Epidermal melanocyte (primary cell): ENCODE results near the gene BMP7.

Experiments used
- DNase-seq: peaks from one replicate; pipeline ENCODE4 v3.0.0; 2011; ENCODE audit warnings: low spot score; ENCODE audit not compliant: insufficient read length

BMP7 gene

DNA sequence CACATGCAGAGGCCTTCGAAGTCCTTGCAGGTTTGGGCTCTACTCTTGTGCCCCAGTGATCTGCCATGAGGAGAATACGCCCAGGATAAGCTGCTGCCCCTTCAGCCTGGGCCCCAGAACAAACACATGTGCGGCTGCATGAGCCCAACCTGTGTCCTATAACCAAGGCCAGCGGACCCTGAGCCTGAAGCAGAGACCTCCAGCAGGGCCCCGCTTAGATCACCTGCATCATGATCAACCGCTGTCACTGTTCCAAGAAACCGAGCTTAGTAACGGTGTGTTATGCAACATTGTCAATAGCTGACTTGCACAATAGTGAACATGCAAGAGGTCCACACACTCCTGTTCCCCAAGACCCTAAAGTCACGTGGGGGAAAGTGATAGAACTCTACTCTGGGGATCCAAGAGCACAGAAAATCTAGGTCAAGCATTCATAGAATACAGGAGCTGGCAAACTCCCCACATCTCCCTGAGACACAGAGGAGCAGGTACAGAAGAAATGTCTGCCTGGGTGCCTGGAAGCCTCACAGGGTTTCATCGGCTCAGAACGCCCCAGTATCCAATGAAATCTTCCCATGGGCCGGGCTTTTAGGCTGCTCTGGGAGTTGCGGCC, 136.2 kb downstream of the BMP7 start:
- no peak for DNase-seq

DNA sequence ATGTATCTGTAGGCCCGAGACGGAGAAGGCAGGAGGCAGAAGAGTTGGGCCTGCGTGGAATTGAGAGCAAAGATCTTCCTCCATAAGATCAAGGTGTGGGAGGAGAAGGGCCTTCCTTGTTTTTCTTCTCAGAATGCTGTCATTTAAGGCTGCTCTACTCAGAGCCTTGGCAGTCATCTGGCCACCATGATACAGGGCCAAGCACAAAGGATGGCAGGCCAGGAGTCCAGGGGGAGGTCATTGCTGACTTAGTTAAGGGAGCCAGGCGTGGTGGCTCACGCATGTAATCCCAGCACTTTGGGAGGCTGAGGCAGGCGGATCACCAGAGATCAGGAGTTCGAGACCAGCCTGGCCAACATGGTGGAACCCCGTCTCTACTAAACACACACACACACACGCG, 137.1 kb downstream of the BMP7 start:
- no peak for DNase-seq

DNA sequence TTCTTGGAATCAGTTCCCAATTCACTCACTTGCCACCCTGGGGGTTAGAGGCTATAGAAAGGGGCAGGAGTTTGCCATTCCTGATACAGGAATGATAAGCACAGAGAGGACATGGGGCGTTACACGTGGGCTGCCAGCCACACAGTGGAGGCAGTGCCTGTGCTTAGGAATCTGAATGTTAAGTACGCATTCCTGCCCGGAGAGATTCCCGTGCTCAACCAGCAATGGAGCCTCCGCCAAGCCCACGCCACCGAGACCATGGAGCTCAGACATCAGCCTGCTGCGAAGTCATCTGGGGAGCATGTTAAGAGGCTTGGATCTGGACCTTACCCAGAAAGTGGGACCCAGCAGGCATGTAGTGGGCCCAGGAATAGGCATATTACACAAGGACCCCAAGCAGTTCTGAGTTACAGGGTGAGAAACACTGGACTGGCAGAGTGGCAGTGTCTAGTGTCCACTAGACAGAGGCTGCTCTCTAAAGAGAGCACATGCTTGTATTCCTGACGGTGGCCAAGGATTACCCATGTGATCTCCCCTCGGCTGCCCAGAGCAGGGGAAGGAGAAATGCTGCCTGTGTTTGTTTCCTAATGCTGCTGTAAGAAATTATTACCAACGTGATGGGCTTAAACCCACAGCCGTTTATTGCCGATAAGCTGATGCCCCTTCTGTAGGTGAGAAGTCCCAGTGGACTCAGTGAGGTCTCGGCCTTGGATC, 138.2 kb downstream of the BMP7 start:
- DNase-seq, result no peak

DNA sequence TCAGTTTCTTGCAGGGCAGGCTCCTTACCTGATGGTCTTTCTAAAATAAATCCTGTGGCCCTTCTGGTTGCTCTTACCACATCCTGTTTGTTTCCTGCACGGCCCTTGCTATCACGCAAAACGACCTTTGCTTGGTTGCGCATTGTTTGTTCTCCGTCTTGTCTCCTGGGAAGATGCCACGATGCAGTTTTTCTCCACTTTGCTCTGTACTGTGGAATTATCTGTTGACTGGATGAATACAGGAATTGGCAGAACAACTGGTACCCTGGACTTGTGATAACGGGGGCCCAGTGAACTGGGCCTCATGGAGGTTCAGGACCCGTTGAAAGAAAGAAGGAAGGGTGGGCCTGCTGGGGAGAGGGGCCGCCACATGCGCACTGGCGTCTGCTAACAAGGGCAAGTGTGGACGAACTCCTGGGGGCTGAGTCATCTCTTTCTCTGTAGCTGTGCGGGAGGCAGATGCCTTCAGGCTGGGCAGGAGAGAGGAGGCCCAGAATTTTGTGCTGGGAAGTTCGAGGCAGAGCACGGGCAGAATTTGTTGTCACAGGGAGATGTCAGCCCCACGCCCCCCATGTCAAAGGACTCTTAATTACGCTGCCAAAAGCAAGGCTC, 139.9 kb downstream of the BMP7 start:
- no peak for DNase-seq

DNA sequence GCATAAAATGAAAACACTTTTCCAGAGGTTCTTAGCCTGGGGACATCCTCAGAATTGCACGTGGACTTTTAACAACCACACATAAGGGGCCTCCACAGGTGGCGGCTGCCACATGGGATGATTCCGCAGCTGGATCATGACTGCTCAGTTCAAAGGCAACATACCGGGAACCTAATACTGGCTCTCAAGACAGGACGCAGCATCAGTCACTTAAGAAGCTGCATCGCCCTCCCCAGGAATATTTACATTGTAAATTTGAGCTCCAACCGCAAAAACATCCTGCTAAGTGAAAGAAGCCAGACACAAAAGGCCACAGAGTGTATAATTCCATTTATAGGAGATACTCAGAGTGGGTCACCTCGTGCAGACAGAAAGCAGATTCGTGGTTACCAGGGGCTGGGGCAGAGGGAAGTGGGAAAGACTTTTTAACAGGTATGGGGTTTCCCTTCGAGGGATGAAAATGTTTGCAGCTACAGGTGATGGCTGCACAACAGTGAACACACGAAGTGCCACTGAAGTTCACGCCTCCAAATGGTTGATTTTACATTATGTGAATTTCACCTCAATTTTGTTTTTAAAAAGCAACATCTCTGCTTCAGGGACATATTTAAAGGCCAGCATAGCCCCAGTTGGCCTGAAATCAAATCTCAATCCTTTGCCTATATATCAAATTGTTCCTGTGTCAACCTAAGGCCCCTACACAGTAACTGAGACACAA, 141.5 kb downstream of the BMP7 start:
- DNase-seq, result no peak

DNA sequence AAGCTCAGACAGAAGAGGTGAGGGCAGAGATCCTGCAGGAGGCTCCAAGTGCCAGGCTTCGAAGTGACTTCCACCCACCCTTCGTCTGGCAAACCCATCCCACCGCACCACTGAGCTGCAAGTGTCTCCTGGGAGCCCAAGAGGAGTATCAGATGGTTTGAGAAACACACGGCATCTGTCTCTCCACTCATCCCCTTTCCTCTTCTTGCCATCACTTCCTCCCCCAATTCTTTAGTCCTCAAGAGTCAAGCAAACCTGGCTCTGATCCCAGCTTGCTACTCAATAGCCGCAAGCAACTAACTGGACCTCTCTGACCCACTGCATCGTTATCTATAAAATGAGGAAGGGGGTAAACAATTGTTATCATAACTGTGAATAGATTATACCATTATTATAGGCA, 142.1 kb downstream of the BMP7 start:
- DNase-seq, result no peak

DNA sequence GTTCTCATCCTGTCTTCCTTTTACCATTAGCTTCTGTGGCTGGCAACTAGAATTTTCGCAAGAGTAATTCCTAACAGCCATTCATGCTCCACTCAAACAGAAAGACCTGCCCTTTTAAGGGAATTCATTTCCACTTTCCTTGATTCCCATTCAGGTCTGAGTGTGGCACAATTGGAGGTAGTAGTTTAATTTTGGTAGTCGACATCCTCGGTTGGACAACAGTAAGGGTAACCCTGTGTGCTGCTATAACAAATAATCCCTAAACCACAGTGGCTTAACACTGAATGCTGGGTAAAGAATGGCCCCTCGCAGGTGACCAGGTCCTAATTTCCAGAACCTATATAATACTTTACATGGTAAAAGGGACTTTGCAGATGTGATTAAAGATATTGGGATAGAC, 142.9 kb downstream of the BMP7 start:
- no peak for DNase-seq

DNA sequence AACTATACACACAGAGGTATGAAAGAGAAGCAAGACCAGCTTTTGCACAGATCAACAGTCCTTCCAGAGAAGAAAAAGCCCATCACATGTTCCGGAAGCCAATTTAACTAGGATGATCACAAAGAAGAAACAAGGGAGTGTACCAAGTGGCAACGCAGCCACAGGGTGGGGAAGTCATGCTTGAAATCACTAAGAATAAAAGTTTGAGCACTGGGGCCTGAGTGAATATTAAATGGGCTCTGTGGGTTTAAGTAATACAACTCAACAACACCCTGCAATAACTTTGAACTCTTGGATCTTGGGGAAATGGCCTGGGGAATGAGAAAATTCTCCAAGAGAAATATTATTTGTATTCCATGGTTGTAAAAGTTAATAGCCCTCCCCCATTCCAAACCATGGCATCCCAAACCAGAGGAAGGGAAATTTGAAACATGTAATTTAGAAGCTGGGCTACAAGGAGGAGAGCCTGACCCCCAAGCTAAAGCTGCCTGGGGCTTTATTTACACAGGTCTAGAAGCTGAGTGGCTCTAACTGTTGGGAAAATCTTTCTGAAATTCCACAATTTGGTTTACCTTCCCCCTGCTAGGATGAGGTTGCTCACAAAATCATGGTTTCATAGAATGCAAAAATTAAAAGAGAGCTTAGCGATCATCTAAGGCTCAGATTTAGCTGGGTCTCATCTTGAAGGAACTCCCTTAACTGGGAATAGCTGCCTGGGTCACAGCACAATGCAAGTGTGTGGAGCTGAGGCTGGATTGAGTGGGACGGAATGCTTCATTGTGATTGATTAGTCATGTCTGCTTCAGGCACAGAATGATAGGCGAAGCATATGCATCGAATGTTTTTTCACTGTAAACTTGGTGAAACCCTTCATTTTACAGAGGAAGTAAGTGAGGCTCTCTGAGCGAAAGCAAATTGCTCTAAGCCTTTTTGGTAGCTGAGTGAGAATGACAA, 143.6 kb downstream of the BMP7 start:
- DNase-seq, result no peak

DNA sequence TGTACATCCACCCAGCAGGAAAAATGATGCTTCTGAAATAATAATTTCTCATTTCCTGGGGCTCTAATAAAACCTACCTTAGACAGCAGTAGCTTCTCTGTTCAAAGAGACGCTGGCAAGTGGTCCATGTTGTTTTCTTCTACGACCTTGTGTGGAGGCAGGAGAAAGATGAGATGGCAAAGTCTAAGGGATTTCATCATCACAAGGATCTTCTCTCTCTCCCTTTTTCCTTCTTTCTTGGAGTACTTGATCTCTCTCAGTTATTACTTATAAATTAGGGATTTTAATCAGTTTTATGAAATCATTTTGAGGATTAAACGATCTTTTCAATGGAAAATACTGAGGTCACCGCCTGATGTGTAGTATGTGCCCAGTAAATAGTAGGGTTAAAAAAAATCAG, 147.5 kb downstream of the BMP7 start:
- no peak for DNase-seq
